Large intestine (tissue), 3 donors: ENCODE data around the gene AP2A2. TPM values are rescaled to one million over a fixed set of nuclear protein-coding genes. Genes with fewer than 3 reads are reported as not detected.

ENCODE experiments used
- DNase-seq, 2 donors: peaks; one replicate each; pipeline versions ENCODE4 v3.0.0 to v3.0.0-alpha.2; 2013
- H3K27ac ChIP-seq: one replicate; pipeline ENCODE4 v1.5.1; 2013; ENCODE audit warnings: low read length
- H3K27me3 ChIP-seq: 2 replicates; pipeline ENCODE4 v1.6.1; 2013; ENCODE audit warnings: low read length; ENCODE audit not compliant: control insufficient read depth, insufficient read depth
- H3K36me3 ChIP-seq: 2 replicates; pipeline ENCODE4 v1.6.1; 2013; ENCODE audit warnings: low read length; ENCODE audit not compliant: control insufficient read depth, insufficient read depth
- H3K4me1 ChIP-seq: one replicate; pipeline ENCODE4 v1.6.1; 2013; ENCODE audit warnings: low read length; ENCODE audit not compliant: control insufficient read depth, insufficient read depth
- H3K4me3 ChIP-seq: one replicate; pipeline ENCODE4 v1.5.1; 2013; ENCODE audit warnings: low read length
- H3K9me3 ChIP-seq: one replicate; pipeline ENCODE4 v1.6.1; 2013; ENCODE audit warnings: mild to moderate bottlenecking, low read depth, low read length, moderate library complexity; ENCODE audit not compliant: control insufficient read depth
- WGBS: methylation state at CpG from one replicate; pipeline ENCODE4 v1.1.5; 2013; ENCODE audit warnings: low lambda C conversion rate; ENCODE audit not compliant: insufficient coverage; 5-methylcytosine and 5-hydroxymethylcytosine counted together
- polyA plus RNA-seq: library from polyadenylated mRNA; unstranded; fragments of 120-200 nt; gene quantifications from one replicate; pipeline ENCODE4 v1.2.1, GENCODE V29; 2013

The AP2A2 gene
- polyA plus RNA-seq, 1 donor = 79.6 TPM

DNA sequence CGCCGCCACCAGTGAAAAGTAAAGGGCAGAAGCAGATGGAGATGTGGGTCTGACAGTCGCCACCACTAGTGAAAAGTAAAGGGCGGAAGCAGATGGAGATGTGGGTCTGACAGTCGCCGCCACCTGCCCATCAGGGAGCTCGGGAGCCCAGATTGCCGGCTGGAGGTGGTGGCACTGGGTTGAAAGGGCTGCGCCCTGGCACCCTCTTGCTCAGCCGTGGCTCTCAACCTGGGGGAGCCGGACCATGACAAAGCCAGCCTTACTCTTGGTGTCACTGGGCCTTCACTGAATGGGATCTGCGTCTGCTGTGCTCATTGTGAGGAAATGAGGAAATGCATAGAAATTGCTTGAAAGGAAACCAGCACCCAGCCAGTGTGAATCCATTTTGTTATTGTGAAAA, 36.3 kb downstream of the AP2A2 start:
- Histone ChIP-seq H3K27me3 (no peaks in the 10 kb centered on the region), H3K4me1 (peaks cover 12% of the 10 kb centered on the region), H3K4me3 (no peak overlapping the region), H3K9me3 (peaks cover 3% of the 10 kb centered on the region), H3K27ac (no peak overlapping the region), H3K36me3 (peaks cover 42% of the 10 kb centered on the region)
- no CpG with 5 or more reads among the region's 12 CpGs for WGBS
- DNase-seq = no peak

DNA sequence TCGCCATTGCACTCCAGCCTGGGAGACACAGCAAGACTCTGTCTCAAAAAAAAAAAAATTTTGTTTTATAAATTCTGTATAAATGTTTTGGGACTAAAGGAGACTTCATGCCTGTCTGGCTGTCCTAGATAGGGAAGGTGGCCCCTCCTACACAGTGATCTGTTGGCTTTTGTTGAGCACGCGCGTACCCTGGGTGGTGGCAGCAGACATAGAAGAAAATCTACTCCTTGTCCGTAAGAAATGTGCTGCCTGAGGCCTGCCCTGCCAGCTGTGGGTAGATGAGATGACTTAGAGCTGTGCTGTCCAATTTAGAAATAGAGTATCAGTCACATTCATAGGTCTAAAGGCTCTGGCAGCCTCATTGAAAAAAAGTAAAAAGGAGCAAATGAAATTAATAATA, 37.0 kb downstream of the AP2A2 start:
- no peak for DNase-seq
- H3K9me3 ChIP-seq = peaks cover 3% of the 10 kb centered on the region
- no CpG with 5 or more reads among the region's 5 CpGs for WGBS
- H3K27ac ChIP-seq = no peak overlapping the region
- H3K27me3 ChIP-seq = no peaks in the 10 kb centered on the region
- peaks cover 4% of the 10 kb centered on the region for H3K4me1 ChIP-seq
- H3K36me3 ChIP-seq = peaks cover 42% of the 10 kb centered on the region
- H3K4me3 ChIP-seq = no peak overlapping the region

DNA sequence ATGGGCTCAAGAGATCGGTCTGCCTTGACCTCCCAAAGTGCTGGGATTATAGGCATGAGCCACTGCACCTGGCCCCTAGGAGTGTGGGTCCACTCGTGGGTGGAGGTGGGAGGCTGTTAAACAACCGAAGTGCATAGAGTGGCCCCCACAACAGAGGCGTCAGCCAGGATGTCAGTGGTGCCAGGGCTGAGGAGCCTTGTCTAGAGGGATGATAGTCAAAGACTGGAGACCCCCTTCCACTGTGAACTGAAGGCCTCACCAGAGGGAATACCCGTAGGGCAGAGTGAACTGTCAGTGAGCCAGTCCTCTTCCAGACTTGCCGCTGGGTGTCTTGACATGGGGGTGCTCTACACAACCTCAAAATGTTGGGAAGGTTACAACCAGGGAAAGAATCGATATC, 38.2 kb downstream of the AP2A2 start:
- Histone ChIP-seq H3K4me3 (no peak overlapping the region), H3K27me3 (no peaks in the 10 kb centered on the region), H3K36me3 (peaks cover 43% of the 10 kb centered on the region), H3K27ac (no peak overlapping the region), H3K4me1 (no peaks in the 10 kb centered on the region), H3K9me3 (peaks cover 3% of the 10 kb centered on the region)
- no peak for DNase-seq
- no CpG with 5 or more reads among the region's 7 CpGs for WGBS

DNA sequence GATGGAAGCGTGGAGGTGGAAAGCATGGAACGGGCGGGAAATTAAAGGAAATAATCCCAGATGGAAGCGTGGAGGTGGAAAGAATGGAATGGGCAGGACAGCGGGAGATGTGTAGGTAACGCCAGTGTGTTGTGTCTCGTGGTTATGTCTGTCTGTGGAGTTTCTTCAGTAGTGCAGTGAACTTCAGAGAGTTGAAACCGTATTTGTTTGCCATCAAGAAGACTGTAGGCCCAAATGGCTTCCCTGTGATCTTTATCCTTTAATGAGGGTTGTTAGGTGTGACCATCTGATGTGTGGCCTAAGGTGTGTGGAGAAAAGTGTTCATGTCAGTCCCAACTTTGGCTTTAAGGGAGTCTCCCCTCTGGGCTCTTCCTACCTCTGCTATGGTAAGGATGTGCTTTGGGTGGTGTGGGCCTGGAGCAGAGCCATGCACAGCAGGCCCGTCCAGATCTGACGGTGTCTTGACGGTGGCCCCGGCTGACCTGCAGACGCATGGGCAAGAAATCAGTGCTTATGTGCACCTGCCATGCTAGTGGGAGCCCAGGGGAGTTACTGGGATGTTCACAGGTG, 39.6 kb downstream of the AP2A2 start:
- Histone ChIP-seq H3K4me3 (no peak overlapping the region), H3K27ac (no peak overlapping the region), H3K4me1 (no peaks in the 10 kb centered on the region), H3K36me3 (peaks cover 42% of the 10 kb centered on the region), H3K27me3 (no peaks in the 10 kb centered on the region), H3K9me3 (no peaks in the 10 kb centered on the region)
- DNase-seq = no peak
- WGBS = 100% methylated on average over 3 of the region's 13 CpGs

DNA sequence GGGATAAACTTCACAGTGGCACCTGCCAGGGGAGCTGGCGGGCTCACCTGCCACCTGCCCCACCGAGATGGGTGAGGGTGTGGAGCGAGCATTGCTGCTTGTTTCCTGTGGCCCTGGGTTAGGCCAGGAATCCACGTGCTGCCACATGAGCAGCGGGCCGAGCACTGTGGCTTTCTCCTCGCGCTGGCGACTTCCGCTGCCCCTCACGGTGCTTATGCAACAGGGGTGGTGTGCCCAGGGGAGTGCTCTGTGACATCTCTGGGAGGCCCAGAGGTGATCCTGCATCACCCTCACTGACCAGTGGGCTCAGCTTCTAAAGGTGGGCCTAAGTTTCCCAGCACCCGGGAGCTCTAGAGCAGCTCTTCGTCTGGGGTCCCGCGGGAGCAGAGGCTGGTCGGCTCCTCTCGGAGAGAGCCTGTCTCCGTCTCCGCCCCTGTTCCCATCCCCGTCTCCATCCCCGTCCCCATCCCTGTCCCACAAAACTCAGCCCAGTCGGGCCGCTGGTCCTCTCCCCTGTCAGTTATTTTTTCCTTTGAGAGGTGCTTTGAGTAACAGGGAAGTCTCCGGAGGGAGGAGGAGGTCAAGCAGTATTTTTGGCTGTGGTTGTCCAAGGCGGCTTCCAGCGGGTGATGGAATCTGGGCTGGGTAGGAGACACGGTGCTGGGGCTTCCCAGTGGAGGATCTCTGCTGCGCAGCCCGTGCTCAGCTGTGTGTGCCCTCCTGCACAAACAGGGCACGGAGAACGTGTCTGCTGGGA, 42.5 kb downstream of the AP2A2 start:
- Histone ChIP-seq H3K4me3 (no peak overlapping the region), H3K36me3 (peaks cover 53% of the 10 kb centered on the region), H3K9me3 (no peaks in the 10 kb centered on the region), H3K4me1 (no peaks in the 10 kb centered on the region), H3K27ac (no peak overlapping the region), H3K27me3 (no peaks in the 10 kb centered on the region)
- no peak for DNase-seq
- no CpG with 5 or more reads among the region's 31 CpGs for WGBS

DNA sequence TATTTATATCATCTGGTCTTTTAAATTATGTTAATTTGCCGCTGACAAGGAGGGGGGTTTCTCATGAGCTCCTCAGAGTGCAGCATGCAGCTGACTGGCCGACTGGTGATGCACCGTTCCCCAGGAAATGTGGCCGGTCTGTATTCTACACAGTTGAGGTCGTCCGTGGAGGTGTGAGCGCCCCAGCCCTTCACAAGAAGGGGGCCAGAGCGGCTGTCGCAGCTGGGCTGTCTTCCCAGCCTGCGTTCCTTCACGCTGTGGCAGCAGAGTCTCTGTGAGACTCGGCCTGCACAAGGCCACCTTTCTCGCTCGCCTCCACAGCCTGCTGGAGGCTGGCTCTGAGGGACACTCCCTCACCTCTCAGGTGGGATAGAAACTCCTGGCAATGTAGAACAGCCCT, 43.2 kb downstream of the AP2A2 start:
- H3K4me3 ChIP-seq = no peak overlapping the region
- no peaks in the 10 kb centered on the region for H3K9me3 ChIP-seq
- no peaks in the 10 kb centered on the region for H3K4me1 ChIP-seq
- H3K27ac ChIP-seq = no peak overlapping the region
- DNase-seq = no peak
- H3K36me3 ChIP-seq = peaks cover 53% of the 10 kb centered on the region
- no CpG with 5 or more reads among the region's 14 CpGs for WGBS
- H3K27me3 ChIP-seq = no peaks in the 10 kb centered on the region

DNA sequence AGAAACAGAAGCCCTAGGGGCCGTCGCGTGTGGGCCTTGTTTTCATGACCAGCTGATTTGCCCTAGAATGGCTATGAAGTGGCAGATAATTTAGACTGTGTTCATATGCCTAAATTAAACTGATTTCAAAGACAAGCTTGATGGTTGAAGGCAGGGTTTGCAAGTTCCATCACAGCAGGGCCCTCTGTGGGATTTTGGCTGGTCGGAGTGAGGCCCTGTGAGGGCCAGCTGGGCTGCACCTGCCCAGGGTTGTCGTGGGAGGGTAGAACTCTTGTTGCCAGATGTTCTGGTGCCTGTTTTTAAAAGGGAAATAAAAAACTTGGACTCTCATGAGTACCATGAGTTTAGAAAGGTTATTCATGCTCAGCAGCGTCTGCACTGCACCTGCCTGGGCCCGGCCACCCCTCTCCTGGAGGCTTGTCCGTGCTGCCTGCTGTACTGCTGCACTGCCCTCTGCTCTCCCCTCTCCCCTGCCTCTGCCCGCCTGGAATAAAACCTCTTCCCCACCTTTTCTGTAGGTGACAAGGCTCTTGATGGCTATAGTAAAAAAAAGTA, 44.1 kb downstream of the AP2A2 start:
- no CpG with 5 or more reads among the region's 9 CpGs for WGBS
- Histone ChIP-seq H3K36me3 (peaks cover 57% of the 10 kb centered on the region), H3K4me1 (no peaks in the 10 kb centered on the region), H3K9me3 (no peaks in the 10 kb centered on the region), H3K27ac (no peak overlapping the region), H3K4me3 (no peak overlapping the region), H3K27me3 (no peaks in the 10 kb centered on the region)
- DNase-seq = no peak

DNA sequence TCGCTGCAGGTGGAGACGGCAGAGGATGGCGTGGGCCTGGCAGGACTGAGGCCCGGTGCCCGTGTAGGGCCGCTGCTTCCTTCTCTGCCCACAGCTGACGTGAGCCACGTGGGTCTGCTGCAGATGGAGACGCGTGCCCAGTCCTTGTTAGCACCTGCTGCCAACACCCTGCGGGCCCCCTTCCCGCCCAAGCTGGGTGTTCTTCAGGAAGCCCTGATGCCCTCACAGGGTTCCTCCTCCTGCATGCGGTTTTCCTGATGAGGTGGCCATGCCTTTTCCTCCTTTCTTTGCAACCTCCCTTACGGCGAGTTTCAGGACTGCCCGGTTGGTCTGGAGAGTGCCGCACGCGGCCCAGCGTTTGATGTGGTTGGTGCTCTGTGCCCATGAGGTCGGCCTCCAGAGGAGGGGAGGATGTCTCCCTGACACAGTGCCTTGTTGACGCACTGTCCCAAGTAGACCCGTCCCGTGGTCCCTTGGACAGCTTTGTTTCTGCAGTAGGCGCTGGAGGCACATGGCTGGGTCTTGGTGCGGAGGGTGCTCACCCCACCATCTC, 44.7 kb downstream of the AP2A2 start:
- Histone ChIP-seq H3K36me3 (peaks cover 63% of the 10 kb centered on the region), H3K27ac (no peak overlapping the region), H3K9me3 (no peaks in the 10 kb centered on the region), H3K27me3 (no peaks in the 10 kb centered on the region), H3K4me1 (no peaks in the 10 kb centered on the region), H3K4me3 (no peak overlapping the region)
- WGBS = no CpG with 5 or more reads among the region's 26 CpGs
- no peak for DNase-seq

DNA sequence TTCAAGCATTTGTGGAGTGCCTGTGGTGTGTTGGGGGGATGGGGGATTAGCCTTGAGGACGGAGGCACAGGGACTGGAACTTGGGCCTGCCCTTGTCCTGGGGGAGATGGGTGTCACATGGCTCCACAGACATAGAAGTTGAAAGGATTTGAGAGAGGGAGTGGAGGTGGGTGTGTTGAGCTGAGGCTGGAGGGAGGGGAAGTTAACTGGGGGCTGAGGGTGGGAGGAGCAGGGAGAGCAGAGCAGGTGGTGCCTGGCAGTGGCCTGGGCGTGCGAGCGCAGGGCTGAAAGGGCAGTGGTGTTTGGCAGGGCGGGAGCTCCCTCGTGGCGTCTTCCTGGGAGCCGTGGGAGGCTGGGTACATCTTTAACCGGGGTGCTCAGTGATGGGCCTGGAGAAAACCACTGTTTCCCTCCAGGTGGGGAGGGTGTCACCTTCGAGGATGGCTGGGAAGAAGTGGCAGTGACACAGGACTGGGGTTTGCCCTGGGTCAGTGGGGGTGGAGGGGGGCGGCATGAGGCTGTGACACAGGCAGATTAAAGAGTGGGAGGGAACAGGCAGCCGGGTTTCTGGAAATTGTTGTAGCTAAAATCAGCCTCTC, 45.5 kb downstream of the AP2A2 start:
- H3K27ac ChIP-seq = no peak overlapping the region
- no peak overlapping the region for H3K4me3 ChIP-seq
- no peaks in the 10 kb centered on the region for H3K9me3 ChIP-seq
- 100% methylated on average over 2 of the region's 12 CpGs for WGBS
- H3K4me1 ChIP-seq = peaks cover 2% of the 10 kb centered on the region
- H3K27me3 ChIP-seq = no peaks in the 10 kb centered on the region
- peaks cover 64% of the 10 kb centered on the region for H3K36me3 ChIP-seq
- no peak for DNase-seq

DNA sequence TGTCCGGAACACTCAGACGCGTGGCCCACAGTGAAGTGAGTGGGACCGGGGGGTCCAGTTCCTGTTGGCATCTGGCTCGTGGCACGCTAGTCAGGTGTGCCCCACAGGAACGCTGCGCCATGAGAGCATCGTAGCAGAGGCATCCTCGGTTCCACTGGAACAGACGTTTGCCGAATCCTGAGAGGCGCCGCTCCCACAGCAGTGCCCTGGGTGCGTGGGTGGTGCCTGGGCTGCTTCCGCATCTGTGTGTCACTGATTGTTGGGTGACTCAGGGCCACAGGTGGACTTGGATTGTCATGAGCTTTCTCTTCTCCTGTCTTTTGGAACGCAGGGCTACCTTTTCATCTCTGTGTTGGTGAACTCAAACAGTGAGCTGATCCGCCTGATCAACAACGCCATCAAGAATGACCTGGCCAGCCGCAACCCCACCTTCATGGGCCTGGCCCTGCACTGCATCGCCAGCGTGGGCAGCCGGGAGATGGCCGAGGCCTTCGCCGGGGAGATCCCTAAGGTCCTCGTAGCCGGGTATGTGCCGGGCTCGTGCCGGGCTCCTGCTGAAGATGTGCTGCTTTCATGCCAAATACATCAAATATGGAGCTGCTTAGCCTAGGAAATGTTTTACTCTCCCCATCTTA, 46.2 kb downstream of the AP2A2 start:
- Histone ChIP-seq H3K27ac (no peak overlapping the region), H3K4me3 (no peak overlapping the region), H3K9me3 (no peaks in the 10 kb centered on the region), H3K36me3 (peaks cover 68% of the 10 kb centered on the region), H3K4me1 (peaks cover 5% of the 10 kb centered on the region), H3K27me3 (no peaks in the 10 kb centered on the region)
- DNase-seq = no peak
- whole genome bisulfite sequencing = no CpG with 5 or more reads among the region's 31 CpGs
